GM21576 (cell line): Measurements from ENCODE around the gene DDAH1.

ENCODE experiments used
- ATAC-seq: cut with Tn5 transposase; IDR thresholded peaks from one replicate; pipeline ENCODE4 v1.9.1; 2021; ENCODE audit warnings: mild to moderate bottlenecking, moderate library complexity; ENCODE audit not compliant: unreplicated experiment

The DDAH1 gene

DNA sequence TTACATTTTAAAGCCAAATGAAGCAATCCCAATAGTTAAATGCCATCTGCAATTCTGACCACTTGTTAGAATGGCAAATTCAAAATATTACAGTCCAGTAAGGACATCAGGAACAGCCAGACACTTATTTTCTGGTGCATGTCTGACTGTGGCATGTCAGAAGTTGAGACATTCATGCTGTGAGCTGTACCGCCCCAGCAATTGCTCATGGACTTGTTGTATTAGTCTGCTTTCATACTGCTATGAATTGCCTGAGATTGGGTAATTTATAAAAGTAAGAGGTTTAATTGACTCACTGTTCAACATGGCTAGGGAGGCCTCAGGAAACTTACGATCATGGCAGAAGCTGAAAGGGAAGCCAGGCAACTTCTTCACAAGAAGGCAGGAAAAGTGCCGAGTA lies 19.1 kb downstream of the DDAH1 start:
- ATAC-seq = no peak

GRCh38 chr1:85444381-85444780 lies 20.6 kb downstream of the DDAH1 start:
- no peak for ATAC-seq

- ATAC-seq = no peak
Observed at GRCh38 chr1:85440612-85441011, 24.3 kb downstream of the DDAH1 start.

GRCh38 chr1:85438353-85438752 lies 26.6 kb downstream of the DDAH1 start:
- no peak for ATAC-seq

- no peak for ATAC-seq
Observed at GRCh38 chr1:85437139-85437538, 27.8 kb downstream of the DDAH1 start.

DNA sequence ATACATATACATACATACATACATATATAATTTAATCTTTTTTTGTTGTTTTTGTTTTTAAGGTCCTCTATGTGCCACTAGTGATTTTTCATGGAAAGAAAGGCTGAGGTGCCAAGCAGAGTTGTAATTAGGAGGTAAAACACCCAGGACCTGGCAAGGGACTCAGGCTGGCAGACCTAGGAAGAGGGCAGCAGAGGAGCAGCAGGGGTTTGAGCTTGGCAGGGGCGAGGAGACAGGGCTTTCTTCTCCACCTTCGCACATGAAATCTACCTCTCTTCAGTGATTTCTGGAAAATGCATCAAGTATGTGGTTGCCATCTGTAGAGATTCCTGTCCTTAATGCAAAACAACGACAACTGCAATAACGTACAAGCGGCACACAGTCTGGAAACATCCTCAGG lies 31.9 kb downstream of the DDAH1 start:
- ATAC-seq = no peak

DNA sequence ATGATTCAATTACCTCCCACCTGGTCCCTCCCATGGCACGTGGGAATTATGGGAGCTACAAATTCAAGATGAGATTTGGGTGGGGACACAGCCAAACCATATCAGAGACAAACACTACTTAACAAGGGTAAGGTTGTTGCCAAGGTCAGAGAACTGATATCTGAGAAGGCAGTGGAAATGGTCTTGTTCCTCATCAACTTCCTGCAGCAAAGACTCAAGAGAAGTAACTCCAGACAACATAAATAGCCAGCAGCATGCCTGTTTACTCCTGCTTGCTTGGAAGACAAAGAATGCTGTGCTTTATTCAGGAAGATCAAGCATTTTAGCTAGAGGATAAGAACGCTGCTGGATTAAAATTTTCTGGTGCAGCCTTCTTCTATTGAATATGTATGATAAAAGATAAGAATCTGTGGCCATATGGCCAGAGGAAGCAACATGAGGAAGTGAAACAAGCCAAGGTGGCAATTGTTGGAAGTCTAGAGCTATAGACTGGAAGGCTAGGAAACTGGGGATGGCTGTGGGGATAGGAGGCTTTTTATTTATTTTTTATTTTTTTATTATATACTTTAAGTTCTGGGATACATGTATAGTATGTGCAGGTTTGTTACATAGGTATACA lies 36.4 kb downstream of the DDAH1 start:
- ATAC-seq = no peak

- no peak for ATAC-seq
Observed at GRCh38 chr1:85427849-85428248, 37.1 kb downstream of the DDAH1 start.

GRCh38 chr1:85427331-85427730 lies 37.6 kb downstream of the DDAH1 start:
- ATAC-seq = no peak

GRCh38 chr1:85421179-85421578 lies 43.8 kb downstream of the DDAH1 start:
- no peak for ATAC-seq

DNA sequence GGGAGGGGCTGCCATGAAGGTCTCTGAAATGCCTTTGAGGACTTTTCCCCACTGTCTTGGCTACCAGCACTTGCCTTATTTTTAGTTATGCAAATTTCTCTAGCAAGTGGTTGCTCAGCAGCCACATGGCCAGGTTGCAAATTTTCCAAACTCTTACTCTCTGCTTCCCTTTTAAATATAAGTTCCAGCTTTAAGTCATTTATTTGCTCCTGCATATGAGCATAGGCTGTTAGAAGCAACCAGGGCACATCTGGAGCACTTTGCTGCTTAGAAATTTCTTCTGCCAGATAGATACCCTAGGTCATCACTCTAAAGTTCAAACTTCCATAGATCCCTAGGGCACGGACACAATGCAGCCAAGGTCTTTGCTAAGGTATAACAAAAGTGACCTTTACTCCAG lies 44.8 kb downstream of the DDAH1 start:
- ATAC-seq = no peak

- ATAC-seq = no peak
Observed at GRCh38 chr1:85417876-85418275, 47.1 kb downstream of the DDAH1 start.

DNA sequence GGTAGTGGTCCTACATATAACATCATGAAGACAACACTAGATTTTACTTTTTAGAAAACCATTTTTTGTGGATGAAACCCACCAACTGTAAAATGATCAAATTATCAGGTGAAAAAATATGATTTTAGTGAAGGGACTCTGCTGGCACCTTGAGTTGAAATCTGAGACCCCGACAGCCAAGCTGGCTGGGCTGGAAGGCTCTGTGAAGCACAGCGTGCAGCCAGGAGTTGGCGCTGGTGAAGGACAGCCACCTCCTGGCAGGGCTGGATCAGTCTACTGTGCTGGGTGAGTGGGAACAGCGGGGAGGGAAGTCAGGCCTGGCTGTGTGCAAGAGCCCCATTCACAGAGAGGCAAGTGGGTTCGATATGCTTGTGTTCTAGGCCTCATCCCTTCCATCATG lies 47.9 kb downstream of the DDAH1 start:
- ATAC-seq = no peak

- ATAC-seq = no peak
Observed at GRCh38 chr1:85413169-85413568, 51.8 kb downstream of the DDAH1 start.

DNA sequence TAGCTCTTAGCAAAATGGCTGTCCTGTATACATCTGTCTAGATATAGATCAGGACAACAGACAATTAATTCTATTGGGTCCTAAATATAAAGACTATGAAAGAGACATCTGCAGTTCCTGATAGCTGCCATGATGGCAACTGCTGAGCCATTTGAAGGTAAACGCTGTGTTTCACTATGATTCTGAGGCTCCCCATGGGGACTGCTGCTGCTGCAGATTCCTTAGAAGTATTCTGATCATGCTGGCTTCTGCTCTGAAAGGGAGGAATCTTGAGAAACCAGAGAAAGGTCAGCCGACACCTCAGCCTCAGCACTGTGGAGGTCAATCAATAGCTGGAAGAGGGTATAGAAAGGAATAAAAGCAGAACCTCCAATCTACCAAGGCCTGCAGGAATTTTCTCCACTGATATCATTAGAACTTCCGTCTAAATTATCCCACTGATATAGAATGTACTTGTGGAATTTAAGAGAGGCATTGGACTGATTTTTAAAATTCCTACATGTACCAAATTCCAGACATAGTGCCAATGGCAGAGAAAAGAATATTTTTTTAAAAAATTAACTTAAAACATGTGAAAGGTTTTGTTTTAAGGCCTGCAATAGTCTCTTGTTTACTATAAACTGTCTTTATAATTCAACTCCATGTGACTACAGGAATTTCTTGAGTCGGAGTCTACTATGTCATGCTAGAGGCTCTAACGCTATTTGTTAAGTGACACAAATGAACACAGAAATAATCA lies 53.2 kb downstream of the DDAH1 start:
- no peak for ATAC-seq

- no peak for ATAC-seq
Observed at GRCh38 chr1:85409516-85409915, 55.4 kb downstream of the DDAH1 start.

DNA sequence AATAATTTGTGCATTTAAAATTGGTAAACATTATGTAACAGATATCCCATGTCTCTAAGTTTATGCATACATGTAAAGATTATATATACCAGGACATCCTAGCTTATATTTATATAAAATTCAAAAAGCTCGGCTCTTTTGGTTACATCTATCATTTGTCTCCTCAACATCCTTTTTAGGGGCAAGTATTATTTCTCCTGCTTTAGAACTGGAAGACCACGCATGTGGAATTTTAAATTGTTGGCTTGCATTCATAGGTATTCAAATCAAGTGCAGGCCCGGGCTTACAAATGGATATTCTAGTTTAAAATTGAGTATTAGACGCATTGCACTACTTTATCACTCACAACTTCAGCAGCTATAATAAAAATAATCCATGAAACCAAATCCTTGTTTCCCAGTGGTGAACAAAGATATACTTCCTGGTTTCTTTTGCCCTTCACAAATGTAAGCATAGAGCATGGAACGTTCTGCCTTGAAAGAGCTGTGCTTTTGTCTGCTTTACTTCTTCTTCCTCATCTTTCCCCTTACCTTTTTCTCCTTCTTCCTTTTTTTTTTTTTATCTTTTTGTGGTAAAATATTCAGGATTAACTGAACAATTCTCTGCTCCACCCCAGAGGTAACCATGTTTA lies 57.1 kb downstream of the DDAH1 start:
- no peak for ATAC-seq

- no peak for ATAC-seq
Observed at GRCh38 chr1:85406887-85407533, 57.9 kb downstream of the DDAH1 start.

- ATAC-seq = no peak
Observed at GRCh38 chr1:85406081-85406480, 58.9 kb downstream of the DDAH1 start.

GRCh38 chr1:85404408-85404807 lies 60.6 kb downstream of the DDAH1 start:
- ATAC-seq = no peak

GRCh38 chr1:85398391-85399064 lies 66.4 kb downstream of the DDAH1 start:
- no peak for ATAC-seq
